OCI-LY7 (cell line): ENCODE results near the gene ALK.

Experiments used
- CTCF ChIP-seq: fragments of 200-600 bp; sonication (generic); conservative IDR thresholded peaks from 2 replicates; pipeline ENCODE4 v1.5.1; 2014; ENCODE audit warnings: mild to moderate bottlenecking, antibody characterized with exemption, low read length, moderate library complexity, mixed read lengths
- EZH2phosphoT487 ChIP-seq: fragments of 200-600 bp; sonication (generic); IDR thresholded peaks from 2 replicates; pipeline ENCODE4 v1.6.1; 2018; ENCODE audit warnings: low read depth, borderline replicate concordance, mild to moderate bottlenecking, mixed run types, antibody characterized with exemption, low read length, moderate library complexity, mixed read lengths

DNA sequence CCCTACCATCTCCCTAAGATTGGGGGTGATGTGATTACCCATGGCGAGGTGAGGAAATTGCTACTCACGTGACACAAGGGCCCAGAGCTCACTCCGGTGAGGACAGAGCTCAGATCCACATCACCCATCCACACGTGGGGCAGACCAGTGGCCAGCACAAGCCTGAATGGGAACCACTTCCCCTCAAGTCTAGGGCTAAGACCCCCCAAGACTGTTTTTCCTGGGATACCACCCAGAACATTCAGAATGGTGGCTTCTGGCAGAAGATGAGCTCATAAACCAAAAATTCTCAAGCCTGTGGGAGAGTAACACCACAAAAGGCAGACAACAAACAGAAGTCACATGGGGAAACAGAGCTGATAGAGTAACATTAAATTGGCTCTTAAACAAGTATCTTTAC lies 321.4 kb downstream of the ALK start:
- TF ChIP-seq CTCF (no peak), EZH2phosphoT487 (no peak)
